ENCODE data around the gene TBX21.

Gene TBX21

DNA sequence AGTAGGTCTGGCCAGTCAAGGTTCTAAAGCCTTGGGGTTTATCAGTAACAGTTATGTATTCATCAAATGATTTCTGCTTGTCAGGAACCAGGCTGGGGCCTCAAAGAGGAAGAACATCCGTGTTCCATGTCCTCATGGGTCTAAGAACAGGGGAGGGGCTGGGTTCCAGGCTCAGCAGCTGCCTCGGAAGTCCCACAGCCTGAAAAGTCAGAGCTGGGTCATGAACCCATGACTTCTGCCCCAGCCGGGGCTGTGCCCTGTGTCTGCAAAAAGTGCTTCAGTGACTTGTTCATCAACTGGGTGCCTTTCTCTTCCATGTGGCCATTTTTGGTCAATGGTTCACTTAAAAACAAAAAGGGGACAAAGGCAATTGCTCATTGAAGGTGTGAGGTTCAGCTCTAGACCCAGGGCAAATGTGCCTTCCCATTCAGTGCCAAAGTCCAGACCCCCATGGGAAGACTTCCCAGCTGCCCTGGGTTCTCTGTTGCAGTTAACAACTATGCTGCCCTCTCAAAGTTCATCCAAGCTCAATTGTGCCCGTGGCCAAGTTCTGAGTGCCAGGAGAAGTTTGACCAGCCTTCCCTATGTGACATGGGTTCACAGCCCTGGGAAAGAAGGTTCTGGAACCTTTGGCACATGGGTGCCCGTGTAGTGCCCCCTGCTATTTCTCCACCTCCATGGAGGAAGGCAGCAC lies 20.6 kb upstream of the TBX21 start:
- in situ Hi-C loops (cut with HindIII; ENCODE audit: low sequenced_read_pairs) = no loop called here

DNA sequence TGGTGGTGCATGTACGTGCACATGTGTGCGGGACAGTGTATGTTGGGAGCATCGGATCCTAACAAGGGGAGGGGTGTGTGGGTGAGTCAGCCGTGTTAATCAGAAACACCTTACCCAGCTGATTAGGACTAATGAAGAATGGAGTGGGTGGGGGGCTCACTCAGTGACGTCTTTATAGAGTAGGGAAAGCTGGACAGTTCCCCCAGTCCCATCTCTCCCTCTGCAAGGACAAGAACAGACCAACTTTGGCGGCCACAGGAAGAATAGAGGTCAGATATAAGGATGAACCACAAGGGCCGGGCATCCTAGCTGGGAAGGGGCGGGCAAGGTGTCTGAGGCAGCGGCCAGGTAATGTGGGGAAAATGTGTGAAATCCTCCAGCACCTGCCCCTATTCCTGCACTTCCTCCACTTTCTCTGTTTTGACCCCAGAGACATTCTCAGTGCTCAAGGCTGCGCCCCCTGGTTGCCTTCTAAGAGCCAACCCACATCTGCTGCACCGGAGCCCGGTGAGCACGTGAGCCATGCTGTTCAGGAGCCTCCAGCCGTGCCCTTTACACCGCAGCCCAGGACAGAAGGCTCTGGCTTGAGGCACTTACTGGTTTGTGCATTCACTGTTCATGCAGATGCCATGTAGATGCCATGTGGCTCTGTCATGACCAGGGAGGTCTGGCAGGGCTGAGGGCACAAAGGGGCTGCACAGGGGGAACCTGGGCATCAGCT lies 18.9 kb upstream of the TBX21 start:
- in situ Hi-C loops (cut with HindIII; ENCODE audit: low sequenced_read_pairs) = no loop called here

DNA sequence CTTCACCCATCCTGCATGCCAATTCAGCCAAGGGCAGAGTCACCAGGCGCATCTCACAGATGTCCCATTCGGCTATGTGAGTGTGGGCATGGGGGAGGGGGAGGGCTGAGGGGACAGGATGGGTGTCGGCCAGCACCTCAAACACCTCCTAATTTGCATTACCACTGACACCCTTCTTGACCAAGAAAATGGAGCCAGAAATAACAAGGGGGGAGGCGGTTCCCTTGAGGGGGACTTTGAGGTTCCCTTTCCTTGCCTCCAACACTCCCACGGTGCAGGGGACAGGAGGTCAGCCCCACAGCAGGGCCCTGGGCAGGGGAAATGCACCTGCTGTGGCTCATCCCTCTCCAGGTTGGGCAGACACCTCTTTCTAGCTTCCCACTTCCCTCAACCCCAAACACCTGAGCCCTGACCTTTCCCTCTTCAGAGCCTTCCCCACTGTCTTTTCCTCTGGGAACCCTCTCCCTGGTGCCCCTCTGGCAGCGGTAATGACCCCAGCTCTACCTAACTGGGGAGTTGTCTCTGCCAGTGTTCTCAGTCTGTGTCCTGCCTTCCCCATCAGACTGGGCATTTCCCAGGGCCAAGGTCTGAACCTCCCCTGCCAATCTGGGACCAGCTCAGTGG lies 18.2 kb upstream of the TBX21 start:
- in situ Hi-C loops (cut with HindIII; ENCODE audit: low sequenced_read_pairs) = loop anchor here (5.0 kb wide), 1 partner anchor 43 kb away; no protein-coding TSS in a partner anchor

GRCh38 chr17:47715669-47716325 lies 17.2 kb upstream of the TBX21 start:
- in situ Hi-C loops (cut with HindIII; ENCODE audit: low sequenced_read_pairs) = loop anchor here (5.0 kb wide), 1 partner anchor 43 kb away; no protein-coding TSS in a partner anchor

GRCh38 chr17:47716375-47716774 lies 16.7 kb upstream of the TBX21 start:
- in situ Hi-C loops (cut with HindIII; ENCODE audit: low sequenced_read_pairs) = loop anchor here (5.0 kb wide), 1 partner anchor 44 kb away; no protein-coding TSS in a partner anchor

DNA sequence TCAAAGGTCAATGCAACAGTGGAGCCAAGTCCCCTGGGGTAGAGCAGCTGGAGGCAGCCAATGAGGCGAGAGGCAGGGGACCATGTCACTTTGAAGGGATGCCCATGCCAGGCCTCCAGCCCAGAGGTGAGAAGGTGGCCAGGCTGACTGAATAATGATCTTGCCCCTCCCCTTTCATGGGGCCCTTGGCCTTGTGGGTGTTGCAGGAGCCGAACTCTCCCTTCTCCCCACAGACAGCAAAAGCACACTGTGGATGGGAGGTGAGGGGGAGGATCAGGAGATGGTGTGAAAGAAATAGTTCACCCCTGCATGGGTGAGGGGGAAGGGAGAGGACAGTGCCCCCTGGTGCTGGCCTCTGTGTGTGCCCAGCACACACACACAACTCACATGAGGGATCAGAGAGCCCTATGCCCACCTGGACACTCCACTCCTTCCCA lies 15.8 kb upstream of the TBX21 start:
- in situ Hi-C loops (cut with HindIII; ENCODE audit: low sequenced_read_pairs) = loop anchor here (5.0 kb wide), 1 partner anchor 45 kb away; no protein-coding TSS in a partner anchor

DNA sequence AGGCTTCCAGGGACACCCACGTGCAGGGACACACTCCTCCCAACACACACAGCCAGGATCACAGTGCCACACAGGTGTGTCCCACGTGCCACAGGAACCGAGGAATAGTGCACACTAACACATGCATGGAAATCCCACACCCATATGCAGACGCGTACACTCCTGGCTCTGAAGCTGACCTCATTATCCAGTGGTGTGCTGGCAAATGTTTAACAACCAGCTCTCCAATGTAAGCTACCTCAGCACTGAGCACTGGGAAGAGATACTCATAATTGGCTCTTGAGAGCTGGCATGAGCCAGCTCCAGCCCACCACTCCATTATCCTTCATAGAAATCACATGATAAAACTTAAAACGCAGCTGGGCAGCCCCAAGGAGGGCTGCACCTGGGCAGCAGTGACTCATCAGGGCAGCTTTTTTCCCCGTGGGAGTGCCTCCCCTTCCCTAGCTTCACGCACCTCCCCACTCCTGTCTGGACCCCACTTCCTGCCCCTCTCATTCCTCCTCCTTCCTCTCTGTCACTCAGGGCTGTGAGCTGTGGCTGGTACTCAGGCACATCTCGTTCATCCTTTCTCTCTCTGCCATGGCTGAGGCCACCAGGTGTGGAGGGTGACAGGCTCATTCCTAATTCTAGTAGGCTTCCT lies 14.9 kb upstream of the TBX21 start:
- in situ Hi-C loops (cut with HindIII; ENCODE audit: low sequenced_read_pairs) = loop anchor here (5.0 kb wide), 1 partner anchor 46 kb away; no protein-coding TSS in a partner anchor

DNA sequence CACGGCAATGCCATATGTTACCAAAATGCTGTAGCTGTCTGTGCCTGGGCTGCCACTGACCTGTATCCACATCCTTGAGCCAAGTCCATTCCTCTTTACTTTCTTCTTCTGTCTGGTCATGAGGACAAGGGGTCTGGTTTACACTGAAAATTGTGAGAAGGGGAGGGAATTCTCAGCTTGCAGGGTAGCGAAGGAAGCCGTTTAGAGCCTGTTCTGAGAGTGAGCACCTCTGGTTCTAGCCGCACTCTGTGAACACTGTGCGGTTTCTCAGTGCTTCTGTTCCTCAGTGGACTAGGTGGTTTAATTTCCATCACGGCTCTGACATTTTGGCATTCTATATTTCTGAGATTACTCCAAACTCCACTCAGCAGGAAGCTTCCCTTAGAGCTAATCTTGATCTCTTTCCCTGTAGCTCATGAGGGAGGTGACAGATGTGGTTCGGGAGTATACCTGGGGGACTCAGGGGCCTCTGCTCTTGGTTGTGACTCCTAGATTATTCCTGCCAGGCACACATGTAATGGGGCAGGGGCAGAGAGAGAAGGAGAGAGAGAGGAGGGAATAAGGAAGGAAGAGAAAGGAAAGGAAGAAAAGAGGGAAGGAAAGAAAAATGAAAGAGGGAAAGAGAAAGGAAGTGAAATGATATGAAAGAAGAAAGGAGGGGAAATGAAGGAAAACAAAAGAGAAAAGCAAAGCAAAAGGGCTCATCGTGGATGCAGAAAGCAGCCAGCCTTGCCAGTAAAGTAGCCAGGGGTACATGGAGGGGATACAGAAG lies 14.2 kb upstream of the TBX21 start:
- in situ Hi-C loops (cut with HindIII; ENCODE audit: low sequenced_read_pairs) = loop anchor here (5.0 kb wide), 1 partner anchor 47 kb away; no protein-coding TSS in a partner anchor

DNA sequence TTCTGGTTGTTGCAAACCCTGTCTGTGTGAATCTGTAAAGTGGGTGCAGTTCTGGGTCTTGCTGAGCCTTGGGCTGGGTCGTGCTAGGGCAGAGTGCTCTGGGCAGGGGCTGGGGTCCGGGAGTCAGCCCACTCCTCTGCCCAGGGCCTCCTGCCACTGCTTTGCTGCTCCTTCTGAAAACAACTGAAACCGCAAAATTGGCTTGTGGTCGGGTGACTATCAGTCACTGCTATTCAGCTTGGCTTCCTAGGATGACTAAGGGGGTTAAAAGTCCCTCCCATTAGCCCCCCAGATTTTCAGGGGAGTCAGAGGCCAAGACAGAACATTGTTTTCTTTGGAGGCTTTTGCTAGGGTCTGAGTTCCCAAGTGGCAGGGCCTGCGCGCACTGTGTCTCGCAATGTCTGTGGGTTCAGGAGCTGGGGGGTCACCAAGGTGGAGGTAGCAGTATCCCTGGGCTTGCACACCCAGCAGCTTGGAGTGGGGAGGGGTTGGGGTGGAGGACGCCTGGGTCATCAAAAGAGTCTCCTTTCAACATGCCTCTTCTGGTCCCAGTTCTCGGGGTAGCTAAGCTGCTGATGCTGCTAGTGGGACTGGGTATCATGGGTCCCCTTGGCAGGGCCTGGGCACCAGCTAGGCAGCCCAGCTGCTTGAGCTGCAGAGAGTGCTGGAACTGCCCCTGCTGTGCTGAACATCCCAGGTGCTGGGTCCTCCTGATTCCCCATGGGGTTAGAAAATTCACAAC lies 13.5 kb upstream of the TBX21 start:
- in situ Hi-C loops (cut with HindIII; ENCODE audit: low sequenced_read_pairs) = loop anchor here (5.0 kb wide), 1 partner anchor 47 kb away; no protein-coding TSS in a partner anchor

GRCh38 chr17:47720196-47720595 lies 12.8 kb upstream of the TBX21 start:
- in situ Hi-C loops (cut with HindIII; ENCODE audit: low sequenced_read_pairs) = no loop called here

DNA sequence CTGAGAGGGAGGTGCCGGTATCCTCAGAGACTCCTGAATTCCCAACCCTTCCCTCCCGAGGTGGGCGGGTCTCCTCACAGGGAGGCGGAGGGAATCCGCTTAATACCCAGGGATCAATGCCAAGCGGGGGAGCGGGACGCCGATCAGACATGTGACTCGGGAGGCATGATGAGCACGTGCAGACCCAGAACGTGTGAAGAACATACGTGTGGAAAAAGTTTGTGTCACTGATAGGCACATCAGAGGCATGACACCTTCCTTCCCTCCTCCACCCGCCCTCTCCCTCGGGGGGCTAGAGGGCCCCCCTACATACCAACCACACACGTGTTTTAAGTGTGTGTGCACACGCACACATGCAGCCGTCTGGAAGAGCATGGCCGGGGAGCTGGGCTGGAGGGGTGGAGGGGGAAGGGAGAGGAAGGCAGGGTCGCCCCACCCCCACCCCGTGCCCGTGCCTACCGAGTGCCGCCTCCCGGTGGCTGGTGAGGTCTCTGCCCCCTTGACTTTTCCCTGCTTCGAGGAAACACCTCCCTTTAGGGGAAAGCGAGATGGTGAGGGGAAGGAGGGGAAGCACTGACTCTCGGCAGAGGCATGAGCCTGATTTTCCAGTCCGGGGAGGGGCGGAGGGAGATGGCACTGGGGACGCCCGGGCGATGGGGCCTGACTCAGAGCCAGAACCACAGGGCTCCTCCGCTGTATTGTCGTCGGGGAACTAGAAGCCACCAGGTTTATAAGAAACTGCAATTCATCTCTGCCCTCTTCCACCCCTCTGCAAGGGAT lies 12.1 kb upstream of the TBX21 start:
- in situ Hi-C loops (cut with HindIII; ENCODE audit: low sequenced_read_pairs) = no loop called here

GRCh38 chr17:47721725-47722124 lies 11.3 kb upstream of the TBX21 start:
- in situ Hi-C loops (cut with HindIII; ENCODE audit: low sequenced_read_pairs) = no loop called here

- in situ Hi-C loops (cut with HindIII; ENCODE audit: low sequenced_read_pairs) = no loop called here
Measured at GRCh38 chr17:47724705-47725104, 8.3 kb upstream of the TBX21 start.

GRCh38 chr17:47725446-47726111 lies 7.5 kb upstream of the TBX21 start:
- in situ Hi-C loops (cut with HindIII; ENCODE audit: low sequenced_read_pairs) = no loop called here

DNA sequence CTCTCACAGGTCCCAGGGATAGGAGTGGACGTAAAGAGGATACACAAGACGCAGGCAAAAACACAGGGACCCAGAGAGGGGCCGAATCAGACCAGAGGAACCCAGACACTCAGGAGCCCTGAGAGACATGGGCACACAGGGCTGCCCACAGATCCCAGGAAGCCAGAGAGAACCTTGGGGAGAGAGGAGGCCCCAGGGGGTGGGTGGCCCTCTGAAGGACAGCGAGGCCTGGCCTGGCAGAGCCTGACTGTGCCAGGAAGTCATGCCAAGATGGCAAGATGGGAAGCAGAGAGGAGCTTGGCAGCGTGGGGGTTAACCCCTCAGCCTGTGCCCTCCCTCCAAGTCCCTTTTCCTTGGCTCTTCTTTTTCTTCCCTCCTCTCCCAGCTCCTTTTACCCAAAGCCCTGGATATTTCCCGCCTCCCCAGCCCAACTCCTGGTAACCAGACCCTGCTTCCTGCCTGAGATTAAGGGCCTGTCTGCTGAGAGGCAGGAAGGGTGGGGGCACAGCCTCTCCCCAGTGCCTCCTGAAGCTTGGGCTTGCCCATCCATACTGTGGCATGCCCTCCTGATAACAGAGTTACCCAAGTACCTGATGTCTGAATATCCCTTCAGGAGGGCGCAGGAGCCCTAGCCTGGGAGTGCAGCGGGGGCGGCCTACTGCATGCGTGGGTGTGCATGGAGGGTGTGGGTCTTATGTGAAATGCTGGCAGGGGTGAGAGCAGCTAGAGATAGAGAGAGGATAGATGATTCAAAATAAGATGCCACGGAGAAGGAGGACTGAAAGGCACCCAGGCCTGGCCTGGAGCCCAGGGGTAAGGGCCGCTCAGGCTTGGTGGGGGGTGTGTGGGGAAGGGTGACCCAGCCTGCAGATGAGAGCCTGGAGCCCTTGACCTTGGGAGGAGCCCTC lies 6.0 kb upstream of the TBX21 start:
- in situ Hi-C loops (cut with HindIII; ENCODE audit: low sequenced_read_pairs) = no loop called here

DNA sequence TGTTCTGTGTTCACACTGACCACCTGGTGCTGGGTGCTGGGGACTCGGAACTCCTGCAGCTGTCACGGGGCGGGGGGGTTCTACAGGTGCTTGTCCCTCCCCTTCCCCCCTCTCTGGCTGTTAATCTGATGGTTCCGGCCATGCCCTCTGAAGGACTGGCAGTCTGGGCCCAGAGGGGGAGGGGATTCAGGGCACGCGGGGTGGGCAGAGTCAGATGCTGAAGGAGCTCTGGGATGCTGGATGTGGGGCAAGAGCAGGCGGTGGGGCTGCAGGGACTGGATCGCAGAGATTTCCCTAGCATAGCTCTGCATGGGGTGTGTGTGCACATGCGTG lies 5.4 kb upstream of the TBX21 start:
- in situ Hi-C loops (cut with HindIII; ENCODE audit: low sequenced_read_pairs) = no loop called here
